BLaER1 treated with 17β-estradiol and CSF1 and Interleukin-3, amounts not matched to agents 10 nM and 100 nM (cell line): Measurements from ENCODE around the gene STXBP2.

Experiments
- H3K27ac ChIP-seq, 11 experiments: shearing (Covaris generic); formaldehyde crosslinking; 2 replicates each; pipeline ENCODE4 v1.8.1; 2022
- H3K27me3 ChIP-seq, 11 experiments: shearing (Covaris generic); formaldehyde crosslinking; 2 replicates each; pipeline ENCODE4 v1.8.1; 2022
- H3K36me3 ChIP-seq, 11 experiments: shearing (Covaris generic); formaldehyde crosslinking; 2 replicates each; pipeline ENCODE4 v1.8.1; 2022
- H3K4me1 ChIP-seq, 10 experiments: shearing (Covaris generic); formaldehyde crosslinking; 2 replicates each; pipeline ENCODE4 v1.8.1; 2022
- H3K4me2 ChIP-seq, 11 experiments: shearing (Covaris generic); formaldehyde crosslinking; 2 replicates each; pipeline ENCODE4 v1.8.1; 2022
- H3K4me3 ChIP-seq, 10 experiments: shearing (Covaris generic); formaldehyde crosslinking; 2 replicates each; pipeline ENCODE4 v1.8.1; 2022
- H3K9ac ChIP-seq, 11 experiments: shearing (Covaris generic); formaldehyde crosslinking; 2 replicates each; pipeline ENCODE4 v1.8.1; 2022
- H3K9me3 ChIP-seq, 11 experiments: shearing (Covaris generic); formaldehyde crosslinking; replicated peaks in 1 of 11; 2 replicates each; pipeline ENCODE4 v1.8.1; 2022
- H4K20me1 ChIP-seq, 11 experiments: shearing (Covaris generic); formaldehyde crosslinking; 2 replicates each; pipeline ENCODE4 v1.8.1; 2022
- Cebpa-rat ChIP-seq, 11 experiments: shearing (Covaris generic); IDR thresholded peaks; 2 replicates each; pipeline ENCODE4 v1.8.1; 2022

STXBP2 gene

GRCh38 chr19:7610491-7611240 lies 26.2 kb upstream of the STXBP2 start:
- Histone ChIP-seq H3K9ac (no peak overlapping the region), H3K27ac (no peak overlapping the region), H3K4me1 (0 out of 20 replicates have a peak, but pooled peaks cover 0 to 6% (median 0%) of the 10 kb centered on the region in 10 experiments), H4K20me1 (peaks cover 0 to 13% (median 0%) of the 10 kb centered on the region in 11 experiments; a peak in 6 of 22 replicates), H3K27me3 (no peaks in the 10 kb centered on the region), H3K36me3 (no peaks in the 10 kb centered on the region), H3K4me2 (no peak overlapping the region), H3K9me3 (peaks cover 0 to 2% (median 0%) of the 10 kb centered on the region in 11 experiments; a peak in 4 of 22 replicates), H3K4me3 (no peak overlapping the region)
- TF ChIP-seq Cebpa-rat (IDR thresholded peaks at IDR 0.05), result no peak

- no peaks in the 10 kb centered on the region for H3K27me3 ChIP-seq
- H3K36me3 ChIP-seq, result 0 out of 22 replicates have a peak, but pooled peaks cover 0 to under 1% (median 0%) of the 10 kb centered on the region in 11 experiments
- no peak overlapping the region for H3K4me2 ChIP-seq
- H3K4me3 ChIP-seq, result no peak overlapping the region
- no peaks in the 10 kb centered on the region for H3K9me3 ChIP-seq
- TF ChIP-seq Cebpa-rat (IDR thresholded peaks at IDR 0.05), result no peak
- H3K9ac ChIP-seq, result no peak overlapping the region
- H3K27ac ChIP-seq, result no peak overlapping the region
- 0 out of 20 replicates have a peak, but pooled peaks cover 0 to 6% (median 0%) of the 10 kb centered on the region in 10 experiments for H3K4me1 ChIP-seq
- H4K20me1 ChIP-seq, result peaks cover 0 to 16% (median 0%) of the 10 kb centered on the region in 11 experiments; a peak in 5 of 22 replicates
Observed at GRCh38 chr19:7611541-7612279, 25.2 kb upstream of the STXBP2 start.

GRCh38 chr19:7612282-7613274 lies 24.3 kb upstream of the STXBP2 start:
- Histone ChIP-seq H3K4me3 (no peak overlapping the region), H4K20me1 (peaks cover 0 to 25% (median 0%) of the 10 kb centered on the region in 11 experiments; a peak in 6 of 22 replicates), H3K9ac (no peak overlapping the region), H3K4me2 (no peak overlapping the region), H3K9me3 (no peaks in the 10 kb centered on the region), H3K4me1 (0 out of 20 replicates have a peak, but pooled peaks cover 0 to under 1% (median 0%) of the 10 kb centered on the region in 10 experiments), H3K27me3 (no peaks in the 10 kb centered on the region), H3K27ac (no peak overlapping the region), H3K36me3 (peaks cover 0 to 9% (median under 1%) of the 10 kb centered on the region in 11 experiments; a peak in 8 of 22 replicates)
- no peak for TF ChIP-seq Cebpa-rat (IDR thresholded peaks at IDR 0.05)

- Histone ChIP-seq H3K4me2 (no peak overlapping the region), H3K9me3 (no peaks in the 10 kb centered on the region), H3K4me1 (peaks cover 0 to 8% (median 0%) of the 10 kb centered on the region in 10 experiments; a peak in 2 of 20 replicates), H3K9ac (no peak overlapping the region), H4K20me1 (peaks cover 0 to 45% (median 9%) of the 10 kb centered on the region in 11 experiments; a peak in 9 of 22 replicates), H3K27ac (no peak overlapping the region), H3K27me3 (no peaks in the 10 kb centered on the region), H3K36me3 (peaks cover under 1 to 34% (median 24%) of the 10 kb centered on the region in 11 experiments; a peak in 20 of 22 replicates), H3K4me3 (no peak overlapping the region)
- no peak for TF ChIP-seq Cebpa-rat (IDR thresholded peaks at IDR 0.05)
Observed at GRCh38 chr19:7614859-7615741, 21.8 kb upstream of the STXBP2 start.

- H3K27me3 ChIP-seq, result no peaks in the 10 kb centered on the region
- no peak overlapping the region for H3K9ac ChIP-seq
- peaks cover 0 to 8% (median 0%) of the 10 kb centered on the region in 10 experiments; a peak in 2 of 20 replicates for H3K4me1 ChIP-seq
- peaks cover 19 to 54% (median 43%) of the 10 kb centered on the region in 11 experiments for H3K36me3 ChIP-seq
- no peak overlapping the region for H3K4me2 ChIP-seq
- H3K4me3 ChIP-seq, result no peak overlapping the region
- TF ChIP-seq Cebpa-rat (IDR thresholded peaks at IDR 0.05), result no peak
- H3K9me3 ChIP-seq, result no peaks in the 10 kb centered on the region
- no peak overlapping the region for H3K27ac ChIP-seq
- peaks cover 0 to 60% (median 10%) of the 10 kb centered on the region in 11 experiments; a peak in 9 of 22 replicates for H4K20me1 ChIP-seq
Observed at GRCh38 chr19:7617172-7617571, 19.7 kb upstream of the STXBP2 start.

- H3K9ac ChIP-seq, result no peak overlapping the region
Observed at GRCh38 chr19:7617735-7618134, 19.2 kb upstream of the STXBP2 start.

GRCh38 chr19:7618348-7618747 lies 18.6 kb upstream of the STXBP2 start:
- Histone ChIP-seq H4K20me1 (peaks cover 0 to 67% (median 15%) of the 10 kb centered on the region in 11 experiments; a peak in 9 of 22 replicates), H3K9ac (0 out of 22 replicates have a peak overlapping the region, but pooled peaks of 1 of the 11 experiments have one; percentile 30), H3K4me3 (no peak overlapping the region), H3K27me3 (no peaks in the 10 kb centered on the region), H3K4me2 (no peak overlapping the region), H3K4me1 (peaks cover 0 to 8% (median 0%) of the 10 kb centered on the region in 10 experiments; a peak in 2 of 20 replicates), H3K27ac (no peak overlapping the region), H3K9me3 (no peaks in the 10 kb centered on the region), H3K36me3 (peaks cover 31 to 65% (median 55%) of the 10 kb centered on the region in 11 experiments)
- TF ChIP-seq Cebpa-rat (IDR thresholded peaks at IDR 0.05), result no peak

More at GRCh38 chr19:7617735-7618134, 19.2 kb upstream of the STXBP2 start:
- Histone ChIP-seq H3K4me2 (no peak overlapping the region), H4K20me1 (peaks cover 0 to 61% (median 14%) of the 10 kb centered on the region in 11 experiments; a peak in 9 of 22 replicates), H3K36me3 (peaks cover 24 to 59% (median 49%) of the 10 kb centered on the region in 11 experiments), H3K27ac (no peak overlapping the region), H3K4me3 (no peak overlapping the region), H3K4me1 (peaks cover 0 to 8% (median 0%) of the 10 kb centered on the region in 10 experiments; a peak in 2 of 20 replicates), H3K9me3 (no peaks in the 10 kb centered on the region), H3K27me3 (no peaks in the 10 kb centered on the region)
- TF ChIP-seq Cebpa-rat (IDR thresholded peaks at IDR 0.05), result no peak
